Suppressor macrophage treated with lipopolysaccharide for 1 hour (primary cell): Measurements from ENCODE around the gene IDH2.
A peak's percentile ranks its signal among the peaks of the same experiment; 100 is the strongest.
"Not testable (repeated sequence)": the region's sequence is repeated elsewhere in the genome, so short reads cannot be mapped to it uniquely, and the experiment has no call there.

Experiments
- DNase-seq, 3 donors: peaks; one replicate each; pipeline ENCODE4 v3.0.0-alpha.2; 2020 to 2022

IDH2 gene

DNA sequence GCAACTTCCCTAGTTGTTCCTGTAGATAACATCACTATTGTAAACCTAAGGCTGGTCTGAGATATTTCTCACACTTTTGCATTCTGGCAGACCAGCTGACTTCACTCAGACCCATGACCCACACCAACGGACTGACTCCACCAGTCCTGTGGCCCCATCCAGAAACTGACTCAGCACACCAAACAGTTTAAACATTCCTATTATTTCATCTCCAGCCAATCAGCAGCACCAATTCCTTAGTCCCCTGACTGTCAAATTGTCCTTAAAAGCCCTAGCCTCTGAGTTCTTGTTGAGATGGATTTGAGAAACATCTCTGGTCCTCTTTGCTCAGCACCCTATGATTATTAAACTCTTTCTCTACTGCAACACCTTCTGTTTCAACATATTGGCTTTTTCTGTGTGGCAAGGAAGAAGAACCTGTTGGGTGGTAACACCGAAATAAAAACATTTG is 12.2 kb upstream of the IDH2 start:
- peak; percentile 38 to 51 (median 46) for DNase-seq

DNA sequence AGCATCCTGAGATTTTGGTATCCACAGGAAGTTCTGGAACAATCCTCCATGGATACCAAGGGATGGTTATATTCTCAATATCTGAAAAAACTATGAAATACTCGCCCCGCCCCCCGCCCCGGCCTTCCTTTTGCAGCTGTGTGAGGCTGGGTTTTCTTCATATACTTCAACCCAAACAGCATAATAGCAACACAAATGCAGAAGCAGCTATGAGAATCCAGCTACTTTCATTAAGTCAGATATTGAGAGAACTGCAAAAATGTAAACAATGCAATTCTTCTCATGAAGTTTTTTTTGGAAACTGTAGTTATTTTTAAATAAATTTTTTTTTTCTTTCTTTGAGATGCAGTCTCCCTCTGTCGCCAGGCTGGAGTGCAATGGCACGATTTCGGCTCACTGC is 10.9 kb upstream of the IDH2 start:
- DNase-seq: no peak

DNA sequence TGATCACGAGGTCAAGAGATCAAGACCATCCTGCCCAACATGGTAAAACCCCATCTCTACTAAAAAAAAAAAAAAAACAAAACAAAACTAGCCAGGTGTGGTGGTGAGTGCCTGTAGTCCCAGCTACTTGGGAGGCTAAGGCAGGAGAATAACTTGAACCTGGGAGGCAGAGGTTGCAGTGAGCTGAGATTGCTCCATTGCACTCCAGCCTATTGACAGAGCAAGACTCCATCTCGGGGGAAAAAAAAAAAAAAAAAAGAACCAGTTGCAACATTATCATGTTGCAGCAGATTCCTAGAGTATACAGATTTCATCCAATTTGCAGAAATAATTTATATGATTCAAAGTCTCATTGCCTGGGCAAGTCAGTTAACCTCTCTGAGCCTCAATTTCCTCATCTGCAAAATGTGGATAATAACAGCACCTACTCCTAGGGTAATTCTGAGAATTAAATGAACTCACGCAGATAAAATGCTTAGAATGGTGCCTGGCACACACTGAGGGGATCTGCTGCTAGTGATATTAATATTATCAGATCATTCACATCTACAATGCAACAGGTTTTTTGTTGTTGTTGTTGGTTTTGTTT is 7.0 kb upstream of the IDH2 start:
- DNase-seq: not testable (repeated sequence)

DNA sequence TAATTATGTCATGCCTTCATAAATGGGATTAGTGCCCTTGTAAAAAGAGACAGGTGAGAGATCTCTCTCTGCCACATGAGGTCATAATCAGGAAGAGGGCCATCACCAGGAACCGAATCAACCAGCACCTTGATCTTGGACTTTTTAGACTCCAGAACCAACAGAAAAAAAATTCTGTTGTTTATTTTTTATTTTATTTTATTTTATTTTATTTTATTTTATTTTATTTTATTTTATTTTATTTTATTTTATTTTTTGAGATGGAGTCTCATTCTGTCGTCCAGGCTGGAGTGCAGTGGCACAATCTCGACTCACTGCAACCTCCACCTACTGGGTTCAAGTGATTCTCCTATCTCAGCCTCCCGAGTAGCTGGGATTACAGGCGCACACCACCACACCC is 5.8 kb upstream of the IDH2 start:
- not testable (repeated sequence) for DNase-seq

DNA sequence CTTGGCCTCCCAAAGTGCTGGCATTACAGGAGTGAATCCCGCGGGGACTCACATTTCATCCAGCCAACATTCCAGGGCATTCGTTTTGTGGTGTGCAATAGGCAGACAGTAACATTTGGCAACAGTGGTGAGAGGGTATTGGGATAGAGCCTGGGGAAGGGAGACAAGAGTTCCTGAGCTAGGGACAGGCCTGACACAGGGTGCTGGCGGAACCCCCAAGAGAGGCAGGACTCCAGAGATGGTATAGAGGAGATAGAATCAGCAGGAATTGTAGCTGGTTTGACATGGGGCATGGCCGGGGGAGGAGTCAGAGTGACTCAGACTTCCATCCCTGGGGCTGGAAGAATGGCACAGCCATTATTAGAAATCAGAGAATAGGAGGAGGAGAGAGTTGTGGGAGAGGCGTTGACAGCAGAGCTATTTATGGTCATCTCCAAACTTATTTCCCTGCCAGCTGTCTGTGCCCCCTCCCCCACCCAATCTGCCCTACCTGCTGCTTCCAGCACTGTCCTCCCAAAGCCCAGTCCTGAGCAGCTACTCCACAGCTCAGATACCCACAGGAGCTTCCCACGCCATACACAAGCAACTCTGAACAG is 4.4 kb upstream of the IDH2 start:
- peak; percentile 32 to 57 (median 36) for DNase-seq

DNA sequence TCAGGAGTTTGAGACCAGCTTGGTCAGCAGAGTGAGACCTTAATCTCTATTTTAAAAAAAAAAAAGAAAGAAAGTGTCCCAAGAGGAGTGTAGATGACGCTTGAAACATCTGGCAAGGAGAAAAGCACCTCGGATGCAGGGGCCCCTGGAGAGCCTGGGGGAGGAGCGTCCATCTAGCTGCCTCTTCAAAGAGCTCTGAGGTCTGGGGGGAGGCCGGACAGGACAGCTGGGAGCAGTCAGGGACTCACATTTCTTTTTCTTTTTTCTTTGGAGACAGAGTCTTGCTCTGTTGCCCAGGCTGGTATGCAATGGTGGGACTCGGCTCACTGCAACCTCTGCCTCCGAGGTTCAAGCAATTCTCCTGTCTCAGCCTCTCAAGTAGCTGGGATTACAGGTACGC is 3.3 kb upstream of the IDH2 start:
- DNase-seq: no peak

DNA sequence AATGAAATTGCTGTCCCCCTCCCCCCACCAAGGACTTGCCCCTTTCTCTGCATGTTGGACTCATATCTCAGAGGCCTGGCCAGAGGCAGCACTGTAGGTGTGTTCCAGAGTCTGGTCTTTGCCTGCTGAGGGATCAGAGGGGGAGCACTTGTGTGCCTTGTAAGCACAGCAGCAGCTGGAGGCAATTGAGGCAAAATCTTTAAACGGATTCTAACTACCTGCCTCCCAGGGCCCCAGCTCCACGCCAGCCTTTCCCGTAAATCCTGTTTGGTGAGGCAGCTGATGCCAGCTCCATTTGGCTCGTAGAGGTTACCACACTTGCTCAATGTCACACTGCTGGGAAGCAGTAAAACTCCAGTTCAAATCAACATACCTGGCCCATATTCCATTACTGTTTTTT is 2.3 kb upstream of the IDH2 start:
- no peak for DNase-seq

DNA sequence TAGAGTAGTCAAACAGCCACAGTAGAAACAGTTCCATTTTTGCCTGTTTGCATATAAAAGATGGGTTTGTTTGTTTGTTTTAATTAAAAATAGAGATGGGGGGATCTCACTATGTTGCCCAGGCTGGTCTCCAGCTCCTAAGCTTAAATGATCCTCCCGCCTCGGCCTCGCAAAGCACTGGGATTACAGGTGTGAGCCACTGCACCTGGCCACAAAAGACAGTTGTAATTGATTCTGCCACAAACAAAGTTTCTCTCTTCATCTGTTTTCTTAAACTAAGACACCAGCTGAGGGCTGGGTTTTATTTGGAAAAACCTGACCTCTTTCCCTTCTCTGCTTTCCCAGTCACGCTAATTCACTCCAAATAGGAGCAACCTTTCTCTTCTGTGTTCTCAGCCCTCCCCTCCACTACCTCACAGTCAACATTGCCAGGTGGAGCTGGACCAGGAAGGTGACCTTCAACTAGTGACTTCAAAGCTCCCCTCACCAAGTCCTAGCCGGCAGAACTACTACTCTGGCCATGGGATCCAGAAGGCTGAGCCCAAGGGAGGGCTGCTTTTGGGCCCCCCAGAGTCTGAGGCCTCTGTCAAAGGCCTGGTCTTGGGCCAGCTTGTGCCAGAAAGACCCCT is 1.5 kb upstream of the IDH2 start:
- no peak for DNase-seq

DNA sequence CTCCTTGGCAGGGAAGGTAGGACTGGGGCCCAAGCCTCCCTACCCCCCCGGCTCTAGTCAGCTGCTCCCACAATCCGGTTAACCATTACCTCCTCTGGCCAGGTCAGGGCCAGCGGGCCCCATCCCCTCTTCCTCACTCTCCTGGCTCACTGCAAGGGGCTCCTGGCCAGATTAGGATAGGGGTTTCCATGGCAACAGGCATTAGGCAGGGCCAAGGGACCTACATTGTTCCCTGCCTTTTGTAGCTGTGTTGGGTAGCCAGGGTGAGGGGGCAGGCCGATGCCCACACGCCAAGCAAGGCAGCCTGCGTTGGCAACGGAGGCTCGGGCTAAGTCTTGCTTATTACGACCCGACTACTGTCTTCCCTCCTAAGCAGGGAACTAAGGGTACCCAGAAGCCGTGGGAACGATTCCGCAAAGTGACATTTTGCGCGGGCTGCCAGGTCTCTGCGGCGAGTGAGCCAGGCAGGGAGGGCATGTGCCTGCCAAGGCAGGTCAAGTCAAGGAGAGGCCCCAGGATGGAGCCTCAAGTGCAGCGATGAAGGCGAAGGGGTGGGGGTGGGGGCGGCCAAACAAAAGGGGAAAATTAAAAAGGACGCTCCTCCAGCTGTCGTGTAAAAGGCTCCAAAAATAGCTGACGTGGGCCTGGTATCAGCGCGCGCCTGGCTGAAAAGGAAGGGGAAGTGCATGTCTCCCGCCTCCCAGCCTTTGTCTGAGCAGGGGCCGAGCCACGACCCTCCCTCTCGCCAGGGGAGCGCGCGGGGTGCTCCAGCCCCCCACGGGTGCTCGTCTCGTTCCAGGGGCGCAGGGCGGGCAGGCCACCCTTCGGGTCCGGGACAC is 919 bp downstream of the IDH2 start:
- DNase-seq: peak; percentile 62 to 74 (median 69)

DNA sequence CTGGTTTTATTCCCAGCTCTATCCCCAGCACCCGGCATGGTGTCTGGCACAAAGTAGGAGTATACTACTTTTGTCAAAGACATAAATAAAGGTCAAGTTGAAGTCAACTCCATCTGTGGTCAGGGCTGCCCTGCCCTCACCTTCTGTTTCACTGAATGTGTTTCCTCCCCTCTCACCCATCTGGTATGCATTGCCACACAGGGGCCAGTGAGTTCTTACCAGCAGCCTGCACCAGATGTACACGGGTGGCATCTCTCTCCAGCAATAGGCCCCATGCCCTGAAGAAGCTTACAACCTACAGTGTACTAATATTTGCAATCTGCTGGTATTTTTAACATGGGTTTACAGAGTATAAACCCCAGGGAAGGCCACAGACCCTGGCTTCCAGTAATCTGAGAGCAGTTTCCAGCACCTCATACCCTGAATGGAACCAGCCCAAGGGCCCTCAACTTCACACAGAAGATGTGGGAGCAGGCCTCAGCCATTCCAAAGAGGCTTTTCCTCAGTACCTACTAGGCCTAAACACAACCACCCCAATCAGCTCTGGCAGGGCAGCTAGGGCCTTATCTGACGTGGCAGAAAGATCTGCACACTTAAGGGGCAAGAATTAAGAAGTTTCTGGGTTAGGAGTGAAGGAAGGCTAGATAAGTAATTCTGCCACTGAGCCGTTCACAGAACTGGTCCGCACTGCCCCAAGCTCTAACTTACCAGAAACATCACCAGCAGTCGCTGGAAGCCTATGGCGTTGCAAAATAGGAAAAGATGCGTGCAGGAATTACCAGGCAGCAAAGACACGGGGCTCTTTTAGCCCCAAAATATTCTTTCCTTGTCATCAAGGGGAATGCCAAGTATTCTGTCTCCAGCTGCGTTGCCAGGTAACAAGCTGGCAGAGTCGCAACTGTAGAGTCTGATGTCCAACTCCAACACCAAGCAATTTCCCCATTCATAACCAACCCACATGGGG is 2.1 kb downstream of the IDH2 start:
- peak; percentile 50 to 60 (median 52) for DNase-seq

DNA sequence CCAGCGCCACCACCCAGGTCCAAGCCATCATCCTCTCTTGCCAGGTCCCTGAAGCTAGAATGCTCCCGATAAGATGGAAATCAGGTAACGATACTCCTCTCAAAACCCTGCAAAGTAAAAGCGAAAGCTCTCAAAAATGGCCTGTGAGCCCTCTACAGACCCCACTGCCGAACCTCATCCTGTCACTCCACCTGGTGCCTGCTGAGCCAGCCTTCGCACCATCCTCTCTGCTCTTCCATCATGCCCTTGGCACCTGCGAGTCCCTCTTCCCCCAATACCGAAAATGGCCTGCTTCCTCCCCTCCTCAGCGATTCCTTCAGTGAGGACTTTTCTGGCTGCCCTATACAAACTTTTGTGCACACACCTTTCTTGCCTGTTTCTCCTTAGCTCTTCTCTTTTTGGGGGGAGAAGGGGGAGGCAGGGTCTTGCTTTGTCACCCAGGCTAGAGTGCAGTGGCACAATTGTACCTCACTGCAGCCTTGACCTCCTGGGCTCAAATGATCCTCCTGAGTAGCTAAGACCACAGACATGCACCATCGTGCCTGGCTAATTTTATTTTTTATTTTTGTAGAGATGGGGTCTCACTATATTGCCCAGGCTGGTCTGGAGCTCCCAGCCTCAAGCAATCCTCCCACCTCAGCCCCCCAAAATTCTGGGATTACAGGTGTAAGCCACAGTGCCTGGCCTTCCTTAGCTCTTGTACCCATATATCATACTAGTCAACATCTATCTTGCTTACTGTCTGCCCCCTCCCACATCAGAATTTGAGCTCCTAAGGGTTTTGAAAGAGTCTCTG is 3.0 kb downstream of the IDH2 start:
- DNase-seq: no peak

DNA sequence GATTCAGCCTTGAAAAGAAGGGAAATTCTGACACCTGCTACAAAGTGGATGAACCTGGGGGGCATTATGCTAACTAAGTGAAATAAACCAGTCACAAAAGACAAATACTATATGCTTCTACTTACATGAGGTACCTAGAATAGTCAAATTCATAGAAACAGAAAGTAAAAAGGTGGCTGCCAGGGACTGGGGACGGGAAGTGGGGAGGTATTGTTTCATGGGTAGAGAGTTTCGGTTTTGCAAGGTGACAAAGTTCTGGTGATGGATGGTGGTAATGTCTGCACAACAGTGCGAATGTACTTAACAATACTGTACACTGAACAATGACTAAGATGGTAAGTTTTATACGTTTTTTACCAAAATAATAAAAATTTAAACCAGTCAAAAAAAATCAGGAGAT is 4.8 kb downstream of the IDH2 start:
- peak in 2 of 3 donors; percentile 41 to 59 for DNase-seq

DNA sequence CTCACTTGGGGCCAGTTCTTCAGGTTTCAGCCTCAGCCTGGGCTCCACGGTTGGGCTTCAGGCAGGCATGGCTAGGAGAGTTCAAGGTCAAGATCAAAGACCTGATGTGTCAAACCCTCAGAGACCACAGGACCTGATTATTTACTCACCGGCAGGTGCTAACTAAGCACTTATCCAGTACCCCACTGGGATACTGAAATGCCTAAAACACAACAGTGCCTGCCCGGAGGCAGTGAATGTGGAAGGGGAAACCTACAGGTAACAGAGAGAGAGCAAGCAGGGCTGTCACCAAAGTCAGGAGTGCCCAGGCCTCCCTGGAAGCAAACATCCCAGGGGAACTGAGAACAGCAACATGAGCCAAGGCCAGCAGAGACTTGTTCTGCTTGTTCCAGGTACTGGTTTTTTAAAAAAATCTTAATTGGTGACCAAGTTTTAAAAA is 6.7 kb downstream of the IDH2 start:
- no peak for DNase-seq

DNA sequence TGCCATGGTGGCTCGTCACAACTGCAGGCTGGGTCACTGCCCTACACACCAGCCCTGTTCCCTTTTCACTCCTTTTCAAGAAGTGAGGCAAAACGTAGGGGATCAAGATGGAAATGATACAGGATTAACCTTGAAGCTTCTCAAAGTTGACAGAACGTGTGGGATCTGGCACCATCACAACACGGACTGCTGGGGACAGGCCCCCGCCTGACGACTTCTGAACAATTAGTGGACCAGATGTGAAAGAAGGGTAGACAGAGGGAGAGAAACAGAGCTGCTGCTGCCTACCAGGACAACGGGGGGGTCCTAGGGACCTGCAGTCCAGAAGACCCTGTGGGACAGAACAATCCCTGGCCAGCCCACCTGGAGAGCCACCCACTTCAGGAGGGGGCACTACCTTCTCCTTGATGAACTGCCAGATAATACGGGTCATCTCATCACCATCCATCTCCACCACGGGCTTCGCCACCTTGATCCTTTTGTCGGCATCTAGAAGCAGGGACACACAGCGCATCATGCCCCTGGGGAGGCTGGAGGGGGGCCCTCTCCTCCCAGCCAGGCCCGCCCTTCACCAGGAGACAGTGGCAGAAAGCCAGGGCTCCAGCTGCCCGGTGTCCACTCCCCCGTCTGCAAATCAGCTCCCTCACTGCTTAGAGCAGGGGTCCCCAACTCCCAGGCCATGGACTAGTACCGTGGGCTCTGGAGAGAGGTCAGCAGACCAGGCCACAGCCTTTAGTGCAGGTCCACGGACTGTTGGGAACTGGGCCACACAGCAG is 10.9 kb downstream of the IDH2 start:
- no peak for DNase-seq

DNA sequence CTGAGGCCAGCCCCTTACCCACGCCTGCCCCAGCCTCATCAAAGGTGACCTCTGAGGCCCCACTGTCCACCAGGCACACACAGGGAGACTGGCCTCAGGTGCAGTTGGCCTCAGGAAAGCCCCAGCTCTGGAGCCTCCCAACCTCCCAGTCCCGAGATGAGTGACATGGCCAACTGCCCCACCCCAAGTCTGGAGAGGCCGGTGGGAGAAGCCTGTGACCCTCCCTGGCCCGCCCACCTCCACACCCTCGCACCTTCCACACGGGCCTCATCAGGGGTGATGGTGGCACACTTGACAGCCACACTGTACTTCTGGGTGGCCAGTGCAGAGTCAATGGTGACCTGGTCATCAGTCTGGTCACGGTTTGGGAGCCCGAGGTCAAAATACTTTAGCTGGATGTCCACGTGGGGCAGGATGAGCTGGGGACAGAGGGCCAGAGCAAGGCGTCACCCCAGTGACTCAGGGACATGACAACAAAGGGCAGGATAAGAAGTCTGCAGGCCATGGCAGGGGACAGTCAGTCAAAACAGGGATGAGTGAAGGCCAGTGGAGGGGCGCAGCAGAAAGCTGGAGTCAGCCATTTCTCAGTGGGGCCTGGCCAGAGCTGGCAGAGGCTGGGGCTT is 11.9 kb downstream of the IDH2 start:
- DNase-seq: no peak

DNA sequence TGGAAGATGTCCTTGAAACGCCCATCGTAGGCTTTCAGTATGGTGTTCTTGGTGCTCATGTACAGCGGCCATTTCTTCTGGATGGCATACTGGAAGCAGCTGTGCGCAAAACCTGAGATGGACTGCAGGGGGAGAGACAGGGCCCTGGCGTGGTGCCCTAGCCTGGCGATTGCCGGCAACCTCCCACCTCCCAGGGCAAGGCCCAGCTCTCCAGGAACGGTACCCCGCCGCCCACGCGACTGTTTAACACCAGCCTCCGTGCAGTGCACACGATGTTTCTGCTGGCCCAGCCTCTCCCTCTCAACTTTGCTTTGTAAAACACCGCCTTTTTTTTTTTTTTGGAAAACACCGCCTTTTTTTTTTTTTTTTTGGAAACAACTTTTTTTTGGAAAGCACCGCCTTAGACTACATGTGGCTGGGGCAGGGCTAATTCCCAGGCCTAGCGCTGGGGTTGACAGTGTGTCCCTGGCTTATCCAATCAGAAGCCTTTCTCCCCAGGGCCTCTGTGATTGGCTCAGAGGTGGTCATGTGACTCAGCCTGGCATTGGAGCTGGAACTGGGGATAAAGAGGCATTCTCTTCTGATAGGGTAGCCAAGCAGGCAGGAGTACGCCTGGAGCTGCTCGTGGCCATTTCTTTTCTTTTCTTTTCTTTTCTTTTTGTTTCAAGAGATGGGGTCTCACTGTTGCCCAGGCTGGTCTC is 14.7 kb downstream of the IDH2 start:
- peak; percentile 41 to 58 (median 50) for DNase-seq

DNA sequence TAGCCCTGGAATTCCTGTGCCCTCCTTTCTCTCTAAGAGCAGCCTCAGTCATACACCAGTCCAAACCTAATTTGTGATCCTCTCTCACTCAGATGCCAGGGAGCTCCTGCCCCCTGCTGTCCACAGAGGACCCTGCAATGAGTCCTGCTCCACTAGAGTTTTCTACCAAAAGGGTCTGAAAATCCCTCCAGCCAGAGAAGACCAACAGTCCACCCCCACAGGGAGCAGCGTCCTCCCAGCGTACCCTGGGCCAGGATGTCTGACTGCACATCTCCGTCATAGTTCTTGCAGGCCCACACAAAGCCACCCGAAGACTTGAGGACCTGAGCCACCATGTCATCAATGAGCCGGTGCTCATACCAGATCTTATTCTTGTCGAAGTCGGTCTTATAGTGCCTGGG is 15.4 kb downstream of the IDH2 start:
- peak; percentile 65 to 72 (median 69) for DNase-seq

DNA sequence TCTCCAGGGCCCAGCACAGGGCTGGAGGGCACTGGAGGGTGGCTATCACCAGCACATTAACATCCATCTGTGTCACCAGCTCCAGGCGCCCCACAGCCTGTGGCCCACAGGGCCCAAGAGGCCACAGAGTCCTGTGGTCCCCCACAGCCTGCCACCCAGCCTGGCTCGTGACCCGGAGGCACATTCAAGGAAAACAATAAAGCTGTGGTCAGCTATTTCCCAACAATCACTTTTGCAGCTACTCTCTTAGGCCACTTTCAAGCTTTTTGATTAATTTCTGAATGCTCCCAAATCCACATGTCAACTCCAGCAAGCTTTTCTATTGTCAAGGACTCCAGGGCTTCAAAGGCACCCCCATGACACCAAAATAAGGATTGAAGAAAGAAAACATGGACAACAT is 16.7 kb downstream of the IDH2 start:
- no peak for DNase-seq

DNA sequence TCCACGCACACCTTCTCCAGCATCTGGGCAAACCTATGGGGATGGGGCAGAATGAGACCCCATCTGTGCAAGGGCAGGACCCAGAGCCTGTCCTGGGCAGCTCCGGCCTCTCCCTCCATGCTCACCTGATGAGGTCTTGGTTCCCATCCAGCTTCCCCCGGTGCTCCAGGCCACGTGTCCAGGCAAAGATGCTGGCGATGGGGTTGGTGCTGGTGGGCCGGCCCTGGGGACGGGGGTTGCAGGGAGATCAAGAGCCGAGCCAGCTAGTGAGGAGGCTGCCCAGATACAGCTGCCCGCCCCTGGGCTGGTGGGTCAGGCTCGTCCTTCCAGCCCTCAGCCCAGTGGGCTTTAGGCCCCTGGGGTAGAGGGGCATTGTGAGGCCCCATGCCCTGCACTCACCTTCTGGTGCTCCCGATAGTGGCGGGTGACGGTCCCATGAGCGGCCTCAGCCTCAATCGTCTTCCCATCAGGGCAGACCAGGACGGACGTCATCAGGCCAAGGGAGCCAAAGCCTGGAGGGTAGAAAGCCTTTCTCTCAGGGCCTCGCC is 17.3 kb downstream of the IDH2 start:
- no peak for DNase-seq
